Measurements from ENCODE around the gene SYNE3. TPM values are rescaled to one million over a fixed set of nuclear protein-coding genes. Genes with fewer than 3 reads are reported as not detected.

SYNE3 gene
- total and polyA plus RNA-seq, 2 of the 8 experiments (the other 6 are each of a cell fraction or from before 2014, with no cell fraction given): under 0.01 TPM; not detected in 1

DNA sequence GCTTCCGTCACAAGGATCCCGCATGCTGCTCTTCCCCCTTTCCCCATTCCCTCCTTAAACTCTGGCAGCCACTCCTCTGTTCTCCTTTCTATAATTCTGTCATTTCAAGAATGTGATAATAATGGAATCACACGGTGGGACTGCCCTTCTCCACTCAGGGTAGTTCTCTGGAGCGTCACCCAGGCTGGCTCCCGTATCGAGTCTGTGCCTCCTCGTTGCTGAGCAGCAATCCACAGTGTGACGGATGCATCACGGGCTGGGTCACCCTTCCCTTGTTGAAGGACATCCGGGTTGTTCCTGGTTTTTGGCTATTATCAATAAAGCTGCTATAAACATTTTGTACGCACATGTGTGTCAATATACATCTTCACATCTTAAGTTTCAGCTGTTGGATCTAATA lies 5.7 kb upstream of the SYNE3 start:
- H4K91ac ChIP-seq (replicated peaks; ENCODE audit: insufficient read length, low read length): no peak overlapping the region
- H2BK20ac ChIP-seq (ENCODE audit: low read length): no peak overlapping the region
- no peak overlapping the region for H3K27ac ChIP-seq (ENCODE audit: low read depth, low read length)
- no peak for FAIRE-seq
- H4K5ac ChIP-seq (ENCODE audit: insufficient read length, low read depth, low read length): no peak overlapping the region
- H3K4me1 ChIP-seq (replicated peaks in 1 of 4; ENCODE audit: control insufficient read depth in 3 of 4, insufficient read depth in 4 of 4, low read length in 3 of 4): peaks cover 0 to 9% (median under 1%) of the 10 kb centered on the region in 4 experiments; a peak in 3 of 7 replicates
- no peak overlapping the region for H2BK15ac ChIP-seq (ENCODE audit: low read length)
- H4K8ac ChIP-seq (ENCODE audit: extremely low read depth, insufficient read depth, low read length): no peak overlapping the region
- no peaks in the 10 kb centered on the region for H3K9me3 ChIP-seq (ENCODE audit: insufficient read depth in 2 of 2, low read depth in 1 of 2, low read length in 1 of 2)
- no peak overlapping the region for H3K4me3 ChIP-seq (ENCODE audit: extremely low read depth in 1 of 4, insufficient read depth in 2 of 4, low read depth in 3 of 4, low read length in 4 of 4)
- no peak overlapping the region for H3K56ac ChIP-seq (replicated peaks; ENCODE audit: insufficient read length, low read depth, low read length)
- no peak overlapping the region for H3K14ac ChIP-seq (ENCODE audit: insufficient read length)
- H3K23me2 ChIP-seq (ENCODE audit: low read depth, low read length): peaks cover 3% of the 10 kb centered on the region; the same call in 1 of the 2 replicates
- CTCF ChIA-PET (ENCODE audit: partially characterized antibody): interaction anchor here (0.6 to 3.2 kb wide), 6 partner anchors 14 to 577 kb away, joined by 3 to 24 read pairs (median 6); no protein-coding TSS in a partner anchor
- H3K4me2 ChIP-seq (ENCODE audit: insufficient read depth in 1 of 2, low read depth in 2 of 2, low read length in 2 of 2): no peak overlapping the region
- POLR2A ChIA-PET (ENCODE audit: partially characterized antibody): no interaction called here
- no peak for DNase-seq (ENCODE audit: low read depth in 1 of 2, low spot score in 2 of 2)
- H2BK120ac ChIP-seq (replicated peaks; ENCODE audit: low read depth, low read length): no peak overlapping the region
- H3K23ac ChIP-seq (ENCODE audit: insufficient read length): no peak overlapping the region
- 88% methylated on average over 11 of the region's 11 CpGs; no CpG with 5 or more reads in 1 of the 2 experiments for WGBS, 2 experiments (ENCODE audit: extremely low coverage in 1 of 2, insufficient coverage in 1 of 2, insufficient read length in 1 of 2, insufficient replicate concordance in 2 of 2, low coverage in 1 of 2, low lambda C conversion rate in 2 of 2, missing lambda C conversion rate in 1 of 2)
- no peak overlapping the region for H2AFZ ChIP-seq (ENCODE audit: low read length)
- H3K9ac ChIP-seq (replicated peaks in 1 of 4; ENCODE audit: extremely low read depth in 1 of 4, low read depth in 3 of 4, low read length in 3 of 4): no peak overlapping the region
- H2BK12ac ChIP-seq (ENCODE audit: low read depth, low read length): no peak overlapping the region
- H3K36me3 ChIP-seq (ENCODE audit: control insufficient read depth in 2 of 4, insufficient read depth in 4 of 4, low read length in 3 of 4): no peaks in the 10 kb centered on the region
- H2BK5ac ChIP-seq (ENCODE audit: low read depth, low read length): no peak overlapping the region
- H3K79me2 ChIP-seq (ENCODE audit: control insufficient read depth in 1 of 2, insufficient read depth in 2 of 2, low read length in 2 of 2): no peaks in the 10 kb centered on the region
- H4K20me1 ChIP-seq (replicated peaks in 1 of 2; ENCODE audit: control insufficient read depth in 1 of 2, insufficient read depth in 2 of 2, low read length in 2 of 2): no peaks in the 10 kb centered on the region
- TF ChIP-seq HDAC2 (IDR thresholded peaks at IDR 0.05; ENCODE audit: borderline replicate concordance in 1 of 2, low read depth in 2 of 2, low read length in 2 of 2): no peak
- TF ChIP-seq SIX5 (IDR thresholded peaks at IDR 0.05; ENCODE audit: low read depth, low read length): no peak
- TF ChIP-seq USF2 (IDR thresholded peaks at IDR 0.05; ENCODE audit: low read length): no peak
- TF ChIP-seq FOSL1 (IDR thresholded peaks at IDR 0.05; ENCODE audit: insufficient read depth, low read depth, low read length): no peak
- TF ChIP-seq JUN (IDR thresholded peaks at IDR 0.05; ENCODE audit: low read depth, low read length): no peak
- no peak for TF ChIP-seq GABPA (IDR thresholded peaks at IDR 0.05; ENCODE audit: borderline replicate concordance, insufficient read depth, low read length)
- no peak for TF ChIP-seq BCL11A (IDR thresholded peaks at IDR 0.05; ENCODE audit: low read depth in 2 of 2, low read length in 2 of 2)
- TF ChIP-seq CEBPB (IDR thresholded peaks at IDR 0.05; ENCODE audit: low read depth, low read length): no peak
- TF ChIP-seq NANOG (IDR thresholded peaks at IDR 0.05; ENCODE audit: insufficient read depth, low read depth, low read length, poor library complexity, severe bottlenecking): no peak
- H2AK5ac ChIP-seq (ENCODE audit: low read depth, low read length): no peak overlapping the region
- peaks cover 4 to 8% (median 6%) of the 10 kb centered on the region in 4 experiments; a peak in 6 of 7 replicates for H3K27me3 ChIP-seq (replicated peaks in 1 of 4; ENCODE audit: control insufficient read depth in 3 of 4, extremely low read depth in 1 of 4, insufficient read depth in 3 of 4, low read length in 3 of 4)
- H3K4ac ChIP-seq (replicated peaks; ENCODE audit: insufficient read length, low read depth, low read length): no peak overlapping the region
- H3K79me1 ChIP-seq (ENCODE audit: low read depth, low read length): no peaks in the 10 kb centered on the region
- no peak overlapping the region for H3K18ac ChIP-seq (ENCODE audit: extremely low read depth, low read length)

Data from H1 (cell line).